NCI-H1436 treated with DMSO at 0.1 percent for 48 hours (cell line): Measurements from ENCODE around the gene DOK6.

Source experiments
- DNase-seq: peaks from one replicate; lab custom pipeline; 2025; lab: John Stamatoyannopoulos, UW

DOK6 gene

GRCh38 chr18:69754108-69754507, 353.4 kb downstream of the DOK6 start:
- no peak for DNase-seq

- no peak for DNase-seq
Observed at GRCh38 chr18:69755041-69755440, 354.4 kb downstream of the DOK6 start.

GRCh38 chr18:69755856-69756496, 355.3 kb downstream of the DOK6 start:
- DNase-seq = no peak

- no peak for DNase-seq
Observed at GRCh38 chr18:69757733-69758132, 357.0 kb downstream of the DOK6 start.

- no peak for DNase-seq
Observed at GRCh38 chr18:69758458-69758857, 357.8 kb downstream of the DOK6 start.

GRCh38 chr18:69759046-69759445, 358.4 kb downstream of the DOK6 start:
- no peak for DNase-seq

- no peak for DNase-seq
Observed at GRCh38 chr18:69763002-69763401, 362.3 kb downstream of the DOK6 start.

- no peak for DNase-seq
Observed at GRCh38 chr18:69763821-69764220, 363.1 kb downstream of the DOK6 start.

GRCh38 chr18:69770238-69770637, 369.6 kb downstream of the DOK6 start:
- DNase-seq = no peak

GRCh38 chr18:69774831-69775230, 374.1 kb downstream of the DOK6 start:
- DNase-seq = no peak

- DNase-seq = no peak
Observed at GRCh38 chr18:69777248-69777647, 376.6 kb downstream of the DOK6 start.

- no peak for DNase-seq
Observed at GRCh38 chr18:69778680-69779079, 378.0 kb downstream of the DOK6 start.

- DNase-seq = no peak
Observed at GRCh38 chr18:69780851-69781250, 380.2 kb downstream of the DOK6 start.

GRCh38 chr18:69784815-69785214, 384.1 kb downstream of the DOK6 start:
- no peak for DNase-seq

GRCh38 chr18:69785466-69785865, 384.8 kb downstream of the DOK6 start:
- DNase-seq = no peak

- no peak for DNase-seq
Observed at GRCh38 chr18:69786427-69786826, 385.7 kb downstream of the DOK6 start.

- DNase-seq = no peak
Observed at GRCh38 chr18:69787825-69788547, 387.3 kb downstream of the DOK6 start.

GRCh38 chr18:69789794-69790193, 389.1 kb downstream of the DOK6 start:
- DNase-seq = no peak

- DNase-seq = no peak
Observed at GRCh38 chr18:69790649-69791048, 390.0 kb downstream of the DOK6 start.

GRCh38 chr18:69795791-69796190, 395.1 kb downstream of the DOK6 start:
- no peak for DNase-seq

GRCh38 chr18:69804776-69805501, 404.3 kb downstream of the DOK6 start:
- no peak for DNase-seq

GRCh38 chr18:69808399-69808798, 407.7 kb downstream of the DOK6 start:
- DNase-seq = no peak

GRCh38 chr18:69813559-69813958, 412.9 kb downstream of the DOK6 start:
- DNase-seq = no peak
